ENCODE data around the gene TPST1.

Gene TPST1

GRCh38 chr7:66239467-66239856 is 34.3 kb downstream of the TPST1 start:
- no peak for DNase-seq

GRCh38 chr7:66245008-66245407 is 39.9 kb downstream of the TPST1 start:
- DNase-seq = no peak

GRCh38 chr7:66246554-66247171 is 41.5 kb downstream of the TPST1 start:
- no peak for DNase-seq

- no peak for DNase-seq
Observed at GRCh38 chr7:66247380-66248078, 42.4 kb downstream of the TPST1 start.

GRCh38 chr7:66250711-66251110 is 45.6 kb downstream of the TPST1 start:
- no peak for DNase-seq

- DNase-seq = no peak
Observed at GRCh38 chr7:66255534-66256100, 50.5 kb downstream of the TPST1 start.

- no peak for DNase-seq
Observed at GRCh38 chr7:66256281-66256680, 51.1 kb downstream of the TPST1 start.

- no peak for DNase-seq
Observed at GRCh38 chr7:66257481-66257880, 52.3 kb downstream of the TPST1 start.

- DNase-seq = no peak
Observed at GRCh38 chr7:66258409-66258808, 53.3 kb downstream of the TPST1 start.

- DNase-seq = no peak
Observed at GRCh38 chr7:66261941-66262340, 56.8 kb downstream of the TPST1 start.

GRCh38 chr7:66263936-66264335 is 58.8 kb downstream of the TPST1 start:
- no peak for DNase-seq

- no peak for DNase-seq
Observed at GRCh38 chr7:66265566-66265965, 60.4 kb downstream of the TPST1 start.

- DNase-seq = no peak
Observed at GRCh38 chr7:66267249-66267648, 62.1 kb downstream of the TPST1 start.

GRCh38 chr7:66269978-66270377 is 64.8 kb downstream of the TPST1 start:
- DNase-seq = no peak

- DNase-seq = no peak
Observed at GRCh38 chr7:66272321-66272720, 67.2 kb downstream of the TPST1 start.

- DNase-seq = no peak
Observed at GRCh38 chr7:66276363-66276762, 71.2 kb downstream of the TPST1 start.

GRCh38 chr7:66277492-66277891 is 72.4 kb downstream of the TPST1 start:
- no peak for DNase-seq

GRCh38 chr7:66279912-66280311 is 74.8 kb downstream of the TPST1 start:
- DNase-seq = no peak

GRCh38 chr7:66281678-66282590 is 76.8 kb downstream of the TPST1 start:
- no peak for DNase-seq

- no peak for DNase-seq
Observed at GRCh38 chr7:66282591-66282935, 77.4 kb downstream of the TPST1 start.

- DNase-seq = no peak
Observed at GRCh38 chr7:66283003-66283920, 78.1 kb downstream of the TPST1 start.

GRCh38 chr7:66296001-66296521 is 90.9 kb downstream of the TPST1 start:
- DNase-seq = no peak

All from DMS153 (cell line).